HepG2 (cell line): Measurements from ENCODE around the gene DHX58. TPM values are rescaled to one million over a fixed set of nuclear protein-coding genes. Genes with fewer than 3 reads are reported as not detected.

Source experiments
- ATAC-seq: fragments of 200-7000 bp; cut with Tn5 transposase; 3 replicates; pipeline ENCODE4 v1.9.1; 2020; ENCODE audit warnings: mild to moderate bottlenecking, moderate library complexity
- BruUV-seq: library from RNA; stranded (reverse); fragments of 400-500 nt; replicated peaks from 2 replicates; lab custom pipeline; 2021; lab: Mats Ljungman, UMichigan
- CTCF ChIA-PET: fragments of 300-600 bp; formaldehyde crosslinking; extraction: SDS; loops from one replicate; lab custom pipeline; 2021; ENCODE audit warnings: low total read pairs, inconsistent platforms, low intra/inter-chr PET ratio; lab: Yijun Ruan, JAX
- POLR2A ChIA-PET: fragments of 350-600 bp; sonication (Branson Sonifier 250); formaldehyde crosslinking; loops from one replicate; lab custom pipeline; 2020; ENCODE audit warnings: antibody characterized with exemption, inconsistent platforms; lab: Yijun Ruan, JAX
- DNase-seq: peaks from one replicate; pipeline ENCODE4 v3.0.0-alpha.2; 2015; ENCODE audit warnings: low spot score
- FAIRE-seq: peaks from 3 replicates; lab custom pipeline; 2011; peaks lifted over from hg19 to GRCh38; lab: Jason Lieb, UNC
- H2AFZ ChIP-seq: one replicate; pipeline ENCODE4 v1.6.1; 2011; ENCODE audit warnings: low read length, inconsistent platforms
- H3K27ac ChIP-seq: fragments of 300-600 bp; 3 replicates; pipeline ENCODE4 v1.8.0; 2011; ENCODE audit warnings: mixed run types, mild to moderate bottlenecking, mixed read lengths, low read length, inconsistent platforms; ENCODE audit not compliant: insufficient read depth; ENCODE audit errors: extremely low read length
- H3K27me3 ChIP-seq, 2 experiments: fragments of 200-600 bp in 1 of 2; 2 replicates in 1 of 2; 3 replicates in 1 of 2; pipeline versions ENCODE4 v1.6.0 to v1.8.0; 2011; ENCODE audit warnings: low read length in 2 of 2, mild to moderate bottlenecking in 2 of 2, moderate library complexity in 2 of 2, inconsistent platforms in 1 of 2; ENCODE audit not compliant: insufficient read depth in 2 of 2, control insufficient read depth in 1 of 2
- H3K36me3 ChIP-seq, 2 experiments: fragments of 200-600 bp in 1 of 2; replicated peaks in 1 of 2; 2 replicates in 1 of 2; 3 replicates in 1 of 2; pipeline versions ENCODE4 v1.5.1 to v1.8.0; 2011; ENCODE audit warnings: low read length in 2 of 2, inconsistent platforms in 1 of 2; ENCODE audit not compliant: insufficient read depth in 2 of 2, control insufficient read depth in 1 of 2
- H3K4me1 ChIP-seq: 2 replicates; pipeline ENCODE4 v1.5.1; 2012; ENCODE audit warnings: low read length, inconsistent platforms; ENCODE audit not compliant: insufficient read depth
- H3K4me2 ChIP-seq: 2 replicates; pipeline ENCODE4 v1.6.0; 2011; ENCODE audit warnings: low read depth, low read length, inconsistent platforms
- H3K4me3 ChIP-seq, 3 experiments: fragments of 200-600 bp in 1 of 3; sonication (generic), shearing (Covaris generic) in 1 of 3; replicated peaks in 1 of 3; 2 replicates each; pipeline ENCODE4 v1.5.1; 2011 to 2016; ENCODE audit warnings: low read length in 3 of 3, inconsistent platforms in 2 of 3, low read depth in 2 of 3, mild to moderate bottlenecking in 2 of 3, control low read depth in 1 of 3, mixed read lengths in 1 of 3; ENCODE audit not compliant: insufficient read depth in 1 of 3
- H3K79me2 ChIP-seq: one replicate; pipeline ENCODE4 v1.6.1; 2011; ENCODE audit warnings: low read length, inconsistent platforms; ENCODE audit not compliant: insufficient read depth
- H3K9ac ChIP-seq: 2 replicates; pipeline ENCODE4 v1.6.0; 2011; ENCODE audit warnings: mild to moderate bottlenecking, low read depth, low read length, inconsistent platforms; ENCODE audit not compliant: insufficient read depth
- H3K9me3 ChIP-seq: 2 replicates; pipeline ENCODE4 v1.5.1; 2012; ENCODE audit warnings: mild to moderate bottlenecking, low read length
- H4K20me1 ChIP-seq: 2 replicates; pipeline ENCODE4 v1.6.0; 2011; ENCODE audit warnings: inconsistent platforms, mild to moderate bottlenecking, low read length, moderate library complexity; ENCODE audit not compliant: insufficient read depth
- BHLHE40 ChIP-seq: IDR thresholded peaks from 2 replicates; pipeline ENCODE4 v1.6.1; 2011; ENCODE audit warnings: low read length, improper control_type of control experiment
- GATAD2A ChIP-seq: IDR thresholded peaks from 2 replicates; pipeline ENCODE4 v1.6.1; 2016
- NBN ChIP-seq: fragments of 450-650 bp; conservative IDR thresholded peaks from 2 replicates; pipeline ENCODE4 v1.6.1; 2017
- NKX3-1 ChIP-seq: sonication (generic); formaldehyde crosslinking; IDR thresholded peaks from 2 replicates; pipeline ENCODE4 v1.5.0; 2020; ENCODE audit warnings: missing genetic modification reagents
- RBM39 ChIP-seq: fragments of 200-400 bp; formaldehyde crosslinking; IDR thresholded peaks from one replicate; pipeline ENCODE4 v1.6.1; 2018; ENCODE audit warnings: antibody characterized with exemption, mild to moderate bottlenecking, low read depth, low read length; ENCODE audit not compliant: poor library complexity, severe bottlenecking
- SETDB1 ChIP-seq: sonication (generic); formaldehyde crosslinking; IDR thresholded peaks from 2 replicates; pipeline ENCODE4 v1.5.1; 2020; ENCODE audit warnings: missing genetic modification reagents, mild to moderate bottlenecking, borderline replicate concordance
- ZNF274 ChIP-seq: sonication (generic); formaldehyde crosslinking; IDR thresholded peaks from 2 replicates; pipeline ENCODE4 v1.5.1; 2020; ENCODE audit warnings: mild to moderate bottlenecking, missing genetic modification reagents
- ZNF326 ChIP-seq: sonication (generic); formaldehyde crosslinking; IDR thresholded peaks from 2 replicates; pipeline ENCODE4 v1.4.0; 2020; ENCODE audit warnings: missing genetic modification reagents, borderline replicate concordance
- ZNF33B ChIP-seq: sonication (generic); formaldehyde crosslinking; IDR thresholded peaks from 2 replicates; pipeline ENCODE4 v1.5.1; 2020; ENCODE audit warnings: mild to moderate bottlenecking, missing genetic modification reagents
- ZNF737 ChIP-seq: sonication (generic); formaldehyde crosslinking; IDR thresholded peaks from 2 replicates; pipeline ENCODE4 v1.5.0; 2020; ENCODE audit warnings: missing genetic modification reagents, mild to moderate bottlenecking, borderline replicate concordance
- WGBS: methylation state at CpG from one replicate; pipeline ENCODE4 v1.1.6; 2017; ENCODE audit warnings: low lambda C conversion rate; 5-methylcytosine and 5-hydroxymethylcytosine counted together
- in situ Hi-C: cut with HindIII; loops from 2 replicates; pipeline ENCODE4 v1.10.0; 2017; ENCODE audit warnings: low pct_unique_long_range_greater_than_20kb; ENCODE audit not compliant: extremely low pct_ligation_motif_present
- intact Hi-C: fragments of 100-400 bp; cut with micrococcal nuclease; formaldehyde crosslinking; loops from one replicate; pipeline ENCODE4 v1.10.0; 2022; ENCODE audit not compliant: unreplicated experiment
- polyA plus RNA-seq, 8 experiments: library from polyadenylated mRNA; depleted of rRNA in 3 of 8; stranded (reverse) in 7 of 8; unstranded in 1 of 8; fragments of >200 nt; fragmentation: Illumina TruSeq in 4 of 8; extraction: Trizol in 4 of 8; gene quantifications; 2 replicates each; pipeline versions ENCODE4 v1.2.1 to v1.2.3, GENCODE V29; 2011 to 2016; ENCODE audit warnings: low read depth in 4 of 8, missing spikeins in 1 of 8, mixed read lengths in 1 of 8; ENCODE audit not compliant: insufficient read depth in 1 of 8
- total RNA-seq, 5 experiments: library from RNA; depleted of rRNA; stranded (reverse); fragments of >200 nt; fragmentation: Illumina TruSeq; extraction: Trizol; gene quantifications; 2 replicates each; pipeline ENCODE4 v1.2.3, GENCODE V29; 2016; ENCODE audit warnings: low read depth in 1 of 5
- TF ChIP-seq, protein P1 (sequence below): sonication (generic); formaldehyde crosslinking; conservative IDR thresholded peaks from 2 replicates; pipeline ENCODE4 v1.4.0; 2020; ENCODE audit warnings: missing genetic modification reagents

Gene DHX58
- total and polyA plus RNA-seq, 2 of the 13 experiments (the other 11 are each of a cell fraction or from before 2014, with no cell fraction given), result 6.7 to 7.8 TPM

DNA sequence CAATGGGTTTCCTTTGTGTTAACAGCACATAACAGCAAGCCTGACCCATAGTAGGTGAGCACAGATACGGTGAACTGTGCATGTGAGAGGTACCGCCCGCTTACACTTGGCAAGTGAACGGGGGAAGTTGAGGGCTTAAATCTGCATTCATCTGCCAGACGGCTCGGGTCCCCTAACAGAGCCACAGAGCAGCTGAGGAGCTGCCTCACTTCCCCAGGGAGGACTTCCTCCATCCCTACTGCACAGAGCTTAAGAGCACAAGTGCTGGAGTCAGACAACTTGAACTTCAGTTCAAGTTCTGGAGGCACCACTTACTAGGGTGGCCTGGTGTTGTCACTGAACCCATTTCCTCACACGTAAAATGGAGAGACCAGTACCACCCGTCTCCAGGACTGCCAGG, 28.9 kb upstream of the DHX58 start:
- peaks cover 61% of the 10 kb centered on the region for H3K79me2 ChIP-seq
- no peak overlapping the region for H3K4me2 ChIP-seq
- no peaks in the 10 kb centered on the region for H3K27me3 ChIP-seq
- no TSS peak for BruUV-seq
- CTCF ChIA-PET, result no interaction called here
- peaks cover 28% of the 10 kb centered on the region for H3K4me1 ChIP-seq
- intact Hi-C loops, result no loop called here
- H3K27ac ChIP-seq, result no peak overlapping the region
- no peak overlapping the region for H3K9ac ChIP-seq
- ATAC-seq (no peak), FAIRE-seq (no peak), DNase-seq (no peak)
- H4K20me1 ChIP-seq, result peaks cover 4% of the 10 kb centered on the region
- peaks cover 15 to 38% of the 10 kb centered on the region in 2 experiments for H3K36me3 ChIP-seq
- H2AFZ ChIP-seq, result no peak overlapping the region
- 96% methylated on average over 7 of the region's 8 CpGs for WGBS
- TF ChIP-seq ZNF33B, result no peak
- no peak for TF ChIP-seq ZNF274 (CRISPR knock-in tag)
- no peak for TF ChIP-seq SETDB1 (CRISPR knock-in tag)
- TF ChIP-seq ZNF737 (CRISPR knock-in tag), result no peak
- TF ChIP-seq NBN, result no peak
- TF ChIP-seq BHLHE40, result no peak
- TF ChIP-seq NKX3-1 (CRISPR knock-in tag), result no peak
- TF ChIP-seq ZNF326 (CRISPR knock-in tag), result no peak
- TF ChIP-seq, protein P1, sequence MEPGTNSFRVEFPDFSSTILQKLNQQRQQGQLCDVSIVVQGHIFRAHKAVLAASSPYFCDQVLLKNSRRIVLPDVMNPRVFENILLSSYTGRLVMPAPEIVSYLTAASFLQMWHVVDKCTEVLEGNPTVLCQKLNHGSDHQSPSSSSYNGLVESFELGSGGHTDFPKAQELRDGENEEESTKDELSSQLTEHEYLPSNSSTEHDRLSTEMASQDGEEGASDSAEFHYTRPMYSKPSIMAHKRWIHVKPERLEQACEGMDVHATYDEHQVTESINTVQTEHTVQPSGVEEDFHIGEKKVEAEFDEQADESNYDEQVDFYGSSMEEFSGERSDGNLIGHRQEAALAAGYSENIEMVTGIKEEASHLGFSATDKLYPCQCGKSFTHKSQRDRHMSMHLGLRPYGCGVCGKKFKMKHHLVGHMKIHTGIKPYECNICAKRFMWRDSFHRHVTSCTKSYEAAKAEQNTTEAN (CRISPR knock-in tag), result no peak
- TF ChIP-seq RBM39, result no peak
- TF ChIP-seq GATAD2A (CRISPR knock-in tag), result no peak
- in situ Hi-C loops, result no loop called here
- H3K9me3 ChIP-seq, result no peaks in the 10 kb centered on the region
- no peak overlapping the region for H3K4me3 ChIP-seq
- POLR2A ChIA-PET, result no interaction called here
